ENCODE measurements around the gene ST14.
"Not testable (repeated sequence)": the region's sequence is repeated elsewhere in the genome, so short reads cannot be mapped to it uniquely, and the experiment has no call there.

ST14 gene

GRCh38 chr11:130190371-130190881, 30.8 kb downstream of the ST14 start:
- TF ChIP-seq, protein P1, sequence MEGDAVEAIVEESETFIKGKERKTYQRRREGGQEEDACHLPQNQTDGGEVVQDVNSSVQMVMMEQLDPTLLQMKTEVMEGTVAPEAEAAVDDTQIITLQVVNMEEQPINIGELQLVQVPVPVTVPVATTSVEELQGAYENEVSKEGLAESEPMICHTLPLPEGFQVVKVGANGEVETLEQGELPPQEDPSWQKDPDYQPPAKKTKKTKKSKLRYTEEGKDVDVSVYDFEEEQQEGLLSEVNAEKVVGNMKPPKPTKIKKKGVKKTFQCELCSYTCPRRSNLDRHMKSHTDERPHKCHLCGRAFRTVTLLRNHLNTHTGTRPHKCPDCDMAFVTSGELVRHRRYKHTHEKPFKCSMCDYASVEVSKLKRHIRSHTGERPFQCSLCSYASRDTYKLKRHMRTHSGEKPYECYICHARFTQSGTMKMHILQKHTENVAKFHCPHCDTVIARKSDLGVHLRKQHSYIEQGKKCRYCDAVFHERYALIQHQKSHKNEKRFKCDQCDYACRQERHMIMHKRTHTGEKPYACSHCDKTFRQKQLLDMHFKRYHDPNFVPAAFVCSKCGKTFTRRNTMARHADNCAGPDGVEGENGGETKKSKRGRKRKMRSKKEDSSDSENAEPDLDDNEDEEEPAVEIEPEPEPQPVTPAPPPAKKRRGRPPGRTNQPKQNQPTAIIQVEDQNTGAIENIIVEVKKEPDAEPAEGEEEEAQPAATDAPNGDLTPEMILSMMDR (IDR thresholded peaks at IDR 0.05; ENCODE audit: extremely low read depth, missing control alignments): no peak
- no peak for DNase-seq (ENCODE audit: low spot score)

DNA sequence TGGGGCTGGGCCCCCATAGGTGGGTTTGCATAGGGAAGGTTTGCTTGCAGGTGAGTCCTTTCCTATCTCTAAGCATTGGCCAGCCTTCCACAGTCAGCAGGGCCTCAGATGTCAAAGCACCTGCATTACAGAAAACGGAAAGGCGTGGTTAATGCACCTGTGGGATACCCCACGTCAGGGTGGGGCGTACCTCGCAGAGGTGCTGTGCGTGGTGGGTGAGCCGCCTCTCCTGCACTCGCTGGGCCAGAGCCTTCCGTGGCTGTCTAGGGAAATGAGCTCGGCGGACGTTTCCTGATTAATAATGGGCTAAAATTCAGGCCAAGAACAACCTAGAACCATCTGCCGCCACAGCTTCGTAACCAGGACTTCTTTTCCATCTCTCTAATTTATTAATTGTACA, 32.3 kb downstream of the ST14 start:
- TF ChIP-seq, protein P1 (IDR thresholded peaks at IDR 0.05; ENCODE audit: extremely low read depth, missing control alignments): no peak
- DNase-seq (ENCODE audit: low spot score): no peak

DNA sequence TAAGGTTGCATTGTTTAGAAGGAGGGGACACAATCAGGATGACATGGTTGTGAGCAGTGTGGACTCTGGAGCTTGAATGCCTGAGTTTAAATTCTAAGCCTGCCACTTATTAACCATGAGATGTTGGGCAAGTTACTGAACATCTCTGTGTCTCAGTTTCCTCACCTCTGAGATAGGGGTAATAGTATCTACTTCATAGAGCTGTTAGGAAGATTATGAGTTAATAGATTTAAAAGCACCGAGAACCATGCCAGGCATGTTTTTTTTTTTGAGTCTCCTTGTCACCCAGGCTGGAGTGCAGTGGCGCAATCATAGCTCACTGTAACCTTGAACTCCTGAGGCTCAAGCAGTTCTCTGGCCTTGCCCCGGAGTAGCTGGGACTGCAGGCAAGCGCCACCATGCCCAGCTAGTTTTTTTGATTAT, 33.3 kb downstream of the ST14 start:
- no peak for DNase-seq (ENCODE audit: low spot score)

DNA sequence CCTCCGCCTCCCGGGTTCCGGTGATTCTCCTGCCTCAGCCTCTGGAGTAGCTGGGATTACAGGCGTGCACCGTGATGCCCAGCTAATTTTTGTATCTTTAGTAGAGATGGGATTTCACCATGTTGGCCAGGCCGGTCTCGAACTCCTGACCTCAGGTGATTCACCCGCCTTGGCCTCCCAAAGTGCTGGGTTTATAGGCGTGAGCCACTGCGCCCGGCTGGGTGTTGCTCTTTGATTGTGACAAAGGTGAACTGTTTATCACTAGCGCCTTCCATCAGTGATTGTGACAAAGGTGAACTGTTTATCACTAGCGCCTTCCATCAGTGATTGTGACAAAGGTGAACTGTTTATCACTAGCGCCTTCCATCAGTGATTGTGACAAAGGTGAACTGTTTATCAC, 34.0 kb downstream of the ST14 start:
- not testable (repeated sequence) for DNase-seq (ENCODE audit: low spot score)

More for the DNA sequence above, 33.3 kb downstream of the ST14 start:
- TF ChIP-seq, protein P1 (IDR thresholded peaks at IDR 0.05; ENCODE audit: extremely low read depth, missing control alignments): no peak

- DNase-seq (ENCODE audit: low spot score): no peak
- TF ChIP-seq, protein P1 (IDR thresholded peaks at IDR 0.05; ENCODE audit: extremely low read depth, missing control alignments): no peak
Measured at GRCh38 chr11:130194241-130195023, 34.9 kb downstream of the ST14 start.

DNA sequence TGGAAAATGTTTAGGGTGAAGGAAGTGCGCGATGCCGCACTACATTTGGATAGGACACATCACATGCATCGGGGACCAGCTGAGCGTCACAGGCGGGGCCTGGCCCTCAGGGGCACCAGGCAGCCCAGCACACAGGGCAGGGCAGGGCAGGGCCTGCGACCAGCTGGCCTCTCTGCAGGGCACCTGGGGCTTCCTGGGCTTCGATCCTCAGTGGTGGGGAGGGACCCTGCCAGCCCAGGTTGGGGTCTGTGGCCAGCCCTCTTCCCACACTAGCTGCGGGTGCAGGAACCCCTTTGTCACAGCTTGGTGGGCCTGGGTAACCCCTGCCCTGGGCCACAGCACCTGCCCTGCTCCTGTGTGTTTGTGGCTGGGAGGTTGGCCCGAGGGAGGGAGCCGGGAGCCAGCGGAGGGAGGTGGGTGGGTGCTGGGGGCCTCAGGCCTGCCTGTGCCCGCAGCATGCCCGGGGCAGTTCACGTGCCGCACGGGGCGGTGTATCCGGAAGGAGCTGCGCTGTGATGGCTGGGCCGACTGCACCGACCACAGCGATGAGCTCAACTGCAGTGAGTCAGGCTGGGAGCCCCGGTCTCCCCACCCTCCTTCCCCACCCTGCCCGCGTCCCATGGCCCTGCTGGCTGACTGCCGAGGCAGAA, 37.9 kb downstream of the ST14 start:
- TF ChIP-seq, protein P1 (IDR thresholded peaks at IDR 0.05; ENCODE audit: extremely low read depth, missing control alignments): no peak
- DNase-seq (ENCODE audit: low spot score): no peak

DNA sequence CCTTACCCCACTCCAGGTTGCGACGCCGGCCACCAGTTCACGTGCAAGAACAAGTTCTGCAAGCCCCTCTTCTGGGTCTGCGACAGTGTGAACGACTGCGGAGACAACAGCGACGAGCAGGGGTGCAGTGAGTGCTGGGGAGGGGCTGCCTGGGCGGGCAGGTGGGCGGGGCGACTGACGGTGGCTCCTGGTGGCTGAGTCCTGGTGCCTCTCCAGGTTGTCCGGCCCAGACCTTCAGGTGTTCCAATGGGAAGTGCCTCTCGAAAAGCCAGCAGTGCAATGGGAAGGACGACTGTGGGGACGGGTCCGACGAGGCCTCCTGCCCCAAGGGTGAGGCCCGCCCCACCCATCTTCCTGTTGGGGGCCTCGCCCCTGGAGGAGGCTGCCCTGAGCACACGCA, 38.7 kb downstream of the ST14 start:
- TF ChIP-seq, protein P1 (IDR thresholded peaks at IDR 0.05; ENCODE audit: extremely low read depth, missing control alignments): no peak
- DNase-seq (ENCODE audit: low spot score): no peak

Data from GM20000 (cell line).